ENCODE data around the gene ADD2.

Gene ADD2

GRCh38 chr2:70779911-70780545 is 12.0 kb upstream of the ADD2 start:
- DNase-seq = no peak

- no peak for DNase-seq
Measured at GRCh38 chr2:70779491-70779890, 11.5 kb upstream of the ADD2 start.

GRCh38 chr2:70778676-70779075 is 10.7 kb upstream of the ADD2 start:
- DNase-seq = no peak

GRCh38 chr2:70777450-70777849 is 9.4 kb upstream of the ADD2 start:
- DNase-seq = no peak

GRCh38 chr2:70776266-70776665 is 8.3 kb upstream of the ADD2 start:
- no peak for DNase-seq

GRCh38 chr2:70775141-70775540 is 7.1 kb upstream of the ADD2 start:
- DNase-seq = no peak

GRCh38 chr2:70772486-70773155 is 4.6 kb upstream of the ADD2 start:
- no peak for DNase-seq

- no peak for DNase-seq
Measured at GRCh38 chr2:70771446-70771845, 3.4 kb upstream of the ADD2 start.

GRCh38 chr2:70769450-70769849 is 1.4 kb upstream of the ADD2 start:
- no peak for DNase-seq

GRCh38 chr2:70768590-70769085 is 638 bp upstream of the ADD2 start:
- no peak for DNase-seq

GRCh38 chr2:70767079-70767698 is 811 bp downstream of the ADD2 start:
- DNase-seq = peak; percentile 32

GRCh38 chr2:70766357-70767078 is 1.5 kb downstream of the ADD2 start:
- no peak for DNase-seq

GRCh38 chr2:70765507-70765906 is 2.5 kb downstream of the ADD2 start:
- no peak for DNase-seq

GRCh38 chr2:70759446-70759845 is 8.6 kb downstream of the ADD2 start:
- no peak for DNase-seq

- no peak for DNase-seq
Measured at GRCh38 chr2:70757966-70758365, 10.0 kb downstream of the ADD2 start.

GRCh38 chr2:70757360-70757759 is 10.6 kb downstream of the ADD2 start:
- DNase-seq = no peak

- no peak for DNase-seq
Measured at GRCh38 chr2:70756128-70756527, 11.9 kb downstream of the ADD2 start.

- DNase-seq = no peak
Measured at GRCh38 chr2:70753902-70754301, 14.1 kb downstream of the ADD2 start.

- DNase-seq = no peak
Measured at GRCh38 chr2:70753031-70753430, 15.0 kb downstream of the ADD2 start.

- DNase-seq = no peak
Measured at GRCh38 chr2:70752396-70752795, 15.6 kb downstream of the ADD2 start.

GRCh38 chr2:70751881-70752280 is 16.1 kb downstream of the ADD2 start:
- DNase-seq = no peak

- DNase-seq = no peak
Measured at GRCh38 chr2:70750320-70750719, 17.7 kb downstream of the ADD2 start.

GRCh38 chr2:70748002-70748784 is 19.8 kb downstream of the ADD2 start:
- DNase-seq = no peak
